HG02885 (cell line): ENCODE data around the gene PLAGL2.
"Not testable (repeated sequence)": the region's sequence is repeated elsewhere in the genome, so short reads cannot be mapped to it uniquely, and the experiment has no call there.

Source experiments
- ATAC-seq: cut with Tn5 transposase; IDR thresholded peaks from one replicate; pipeline ENCODE4 v1.9.1; 2021; ENCODE audit warnings: mild to moderate bottlenecking; ENCODE audit not compliant: unreplicated experiment, poor library complexity

The PLAGL2 gene

GRCh38 chr20:32207626-32208498 is at the start of gene PLAGL2, which contains the start of gene POFUT1:
Gene PLAGL2 (minus strand): TSS chr20:32207743. CDS start chr20:32202178, 5,565 bp downstream.
Gene POFUT1 (plus strand): TSS chr20:32207880. CDS start chr20:32207942, 62 bp downstream.
- ATAC-seq = peak; percentile 89

DNA sequence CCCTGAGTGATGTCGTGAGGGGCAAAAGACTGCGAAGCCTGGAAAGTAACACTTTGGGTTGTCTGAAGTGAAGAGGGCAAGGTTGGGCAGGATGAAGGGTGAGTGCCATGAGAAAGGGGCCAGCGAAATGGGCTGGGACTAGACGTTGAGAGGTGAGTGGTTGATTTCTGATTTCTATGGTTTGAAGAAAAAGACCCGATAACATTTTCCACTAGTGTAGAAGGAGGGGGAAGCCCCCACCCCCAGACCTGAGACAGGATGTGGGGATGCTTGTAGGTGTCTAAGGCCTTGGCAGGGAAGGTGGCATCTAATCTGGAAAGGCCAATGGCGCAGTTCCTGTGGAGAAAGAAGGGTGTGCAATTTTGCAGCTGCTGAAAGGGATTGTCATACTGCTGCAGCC is 44.6 kb upstream of the PLAGL2 start:
- ATAC-seq = no peak

DNA sequence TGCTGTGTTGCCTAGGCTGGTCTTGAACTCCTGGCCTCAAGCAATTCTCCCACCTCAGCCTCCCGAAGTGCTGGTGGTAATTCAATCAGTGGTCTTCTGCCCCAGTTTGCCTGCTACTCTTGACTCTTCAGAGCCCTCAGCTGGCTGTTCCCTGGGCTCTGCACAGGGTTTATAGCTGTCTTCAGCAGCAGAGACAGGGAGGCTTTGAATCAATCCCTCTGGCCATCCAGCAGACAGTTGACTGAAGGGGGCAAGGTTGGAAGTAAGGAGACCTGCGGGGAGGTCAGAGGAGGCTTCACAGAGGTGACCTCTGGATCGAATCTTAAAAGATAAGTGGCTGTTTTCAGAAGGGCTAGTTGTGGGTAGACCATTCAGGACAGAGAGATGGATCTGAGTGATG is 43.9 kb upstream of the PLAGL2 start:
- ATAC-seq = no peak

GRCh38 chr20:32249030-32249738 is 41.6 kb upstream of the PLAGL2 start:
- no peak for ATAC-seq

DNA sequence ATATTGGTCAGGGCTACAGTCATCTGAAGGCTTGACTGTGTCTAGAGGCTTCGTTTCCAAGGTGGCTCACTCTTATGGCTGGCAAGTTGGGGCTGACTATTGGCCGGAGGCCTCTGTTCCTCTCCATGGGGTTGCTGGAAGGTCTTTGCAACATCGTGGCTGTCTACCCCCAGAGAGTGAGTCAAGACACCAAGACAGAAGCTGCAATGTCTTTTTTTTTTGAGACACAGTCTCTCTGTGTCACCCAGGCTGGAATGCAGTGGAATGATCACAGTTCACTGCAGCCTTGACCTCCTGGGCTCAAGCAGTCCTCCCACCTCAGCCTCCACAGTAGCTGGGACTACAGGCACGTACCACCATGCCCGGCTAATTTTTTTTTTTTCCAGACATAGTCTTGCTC is 40.5 kb upstream of the PLAGL2 start:
- no peak for ATAC-seq

GRCh38 chr20:32246208-32246607 is 38.7 kb upstream of the PLAGL2 start:
- ATAC-seq = not testable (repeated sequence)

GRCh38 chr20:32244959-32245358 is 37.4 kb upstream of the PLAGL2 start:
- ATAC-seq = no peak

DNA sequence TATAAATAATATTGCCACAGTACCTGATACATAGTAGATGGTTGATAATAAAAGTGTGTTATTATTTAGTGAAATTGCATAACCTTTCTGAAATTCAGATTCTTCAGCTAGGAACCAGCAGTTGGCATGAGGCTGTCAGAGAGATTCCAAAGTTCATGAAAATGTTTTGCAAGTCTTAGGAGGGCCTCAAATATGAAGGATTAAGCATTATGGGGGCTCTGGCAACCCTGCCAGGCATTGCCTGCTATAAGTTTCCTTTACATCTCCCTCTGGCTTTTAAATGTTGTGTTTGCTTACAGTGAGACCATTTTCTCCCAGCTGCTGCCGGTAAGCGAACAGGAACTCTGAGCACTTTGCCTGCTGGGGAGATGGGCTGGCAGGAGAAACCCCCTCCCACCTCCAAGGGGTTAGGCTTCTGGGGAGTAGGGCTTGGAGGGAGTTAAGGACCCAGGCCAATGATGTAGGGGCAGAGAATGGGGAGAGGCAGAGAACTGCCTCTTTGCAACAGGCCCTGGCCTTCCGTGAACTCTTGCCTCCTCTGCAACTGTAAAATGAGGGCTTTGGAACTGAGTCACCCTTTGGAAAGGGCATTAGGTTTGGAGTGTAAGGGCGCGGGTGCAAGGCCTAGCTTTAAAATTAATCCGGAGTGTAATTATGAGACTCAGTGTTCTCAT is 36.7 kb upstream of the PLAGL2 start:
- no peak for ATAC-seq

DNA sequence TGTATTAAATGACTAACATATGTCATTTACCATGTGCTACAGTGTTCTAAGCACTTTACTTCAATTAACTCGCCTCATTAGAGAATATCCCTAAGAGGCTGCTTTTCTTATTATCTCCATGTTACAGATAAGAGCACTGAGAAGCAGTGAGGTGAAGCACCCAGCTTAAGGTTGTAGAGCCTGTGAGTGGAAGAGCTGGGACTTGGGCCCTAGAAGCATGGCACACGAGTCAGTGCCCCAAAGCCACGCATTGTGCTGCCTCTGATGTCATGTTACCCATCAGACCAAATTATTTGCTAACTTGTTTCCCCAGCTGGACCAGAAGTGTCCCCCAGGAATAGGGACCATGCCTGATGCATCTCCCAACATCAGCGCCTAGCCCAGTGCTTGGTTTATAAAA is 34.3 kb upstream of the PLAGL2 start:
- ATAC-seq = no peak

DNA sequence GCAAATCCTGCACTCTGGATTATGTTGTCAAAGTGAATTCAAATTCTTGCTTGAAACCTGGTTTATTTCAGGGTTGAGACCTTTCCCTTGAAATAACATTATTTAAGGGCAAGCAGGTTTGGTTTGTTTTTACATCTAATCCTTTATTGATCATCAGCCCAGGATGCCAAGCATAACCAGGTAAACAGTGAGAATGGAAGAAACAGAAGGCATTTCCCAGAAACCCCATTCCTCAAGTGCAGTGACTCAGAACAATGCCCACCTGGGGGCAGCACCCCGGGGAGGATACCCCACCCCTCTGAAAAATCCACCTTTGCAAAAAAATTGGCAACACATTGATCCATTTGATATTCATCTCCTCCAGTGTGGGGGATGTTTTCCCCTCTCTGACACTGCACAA is 32.7 kb upstream of the PLAGL2 start:
- no peak for ATAC-seq

- ATAC-seq = no peak
Observed at GRCh38 chr20:32238483-32239425, 31.2 kb upstream of the PLAGL2 start.

DNA sequence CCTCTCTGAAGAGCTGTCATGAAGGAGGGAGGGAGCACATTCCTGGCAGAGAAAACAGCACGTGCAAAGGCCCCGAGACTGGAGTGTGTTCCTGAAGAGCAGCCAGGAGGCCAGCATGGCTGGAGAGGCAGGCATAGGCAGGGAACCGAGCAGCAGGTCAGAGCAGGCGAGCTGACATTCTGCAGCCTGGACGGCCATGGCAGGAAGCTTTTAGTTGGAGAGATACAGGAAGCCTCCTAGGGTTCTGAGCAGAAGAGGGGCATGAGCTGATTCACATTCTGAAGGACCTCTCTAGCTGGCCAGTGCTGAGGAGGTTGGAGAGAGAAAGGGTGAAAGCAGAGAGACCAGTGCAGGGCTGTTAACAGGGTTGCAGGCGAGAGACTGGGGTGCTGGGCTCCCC is 29.9 kb upstream of the PLAGL2 start:
- no peak for ATAC-seq

DNA sequence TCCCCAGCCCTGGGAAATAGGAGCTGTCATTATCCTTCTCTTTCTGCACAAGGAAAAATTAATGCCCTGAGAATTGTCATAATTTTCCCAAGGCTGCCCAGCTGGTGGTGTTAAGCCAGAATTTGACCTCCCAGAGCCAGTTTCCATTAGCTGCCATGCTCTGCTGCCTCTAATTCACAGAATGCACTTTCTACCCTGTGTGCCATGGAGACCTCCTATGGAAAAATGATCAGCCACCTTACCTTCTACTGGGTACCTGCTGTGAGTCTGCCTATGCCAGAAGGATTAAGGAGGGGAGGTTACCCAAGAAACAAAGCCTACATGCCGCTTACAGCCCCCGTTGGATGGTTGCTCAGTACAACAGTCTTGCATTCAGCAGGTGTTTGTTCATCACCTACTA is 29.3 kb upstream of the PLAGL2 start:
- ATAC-seq = no peak

- no peak for ATAC-seq
Observed at GRCh38 chr20:32236048-32236533, 28.5 kb upstream of the PLAGL2 start.

DNA sequence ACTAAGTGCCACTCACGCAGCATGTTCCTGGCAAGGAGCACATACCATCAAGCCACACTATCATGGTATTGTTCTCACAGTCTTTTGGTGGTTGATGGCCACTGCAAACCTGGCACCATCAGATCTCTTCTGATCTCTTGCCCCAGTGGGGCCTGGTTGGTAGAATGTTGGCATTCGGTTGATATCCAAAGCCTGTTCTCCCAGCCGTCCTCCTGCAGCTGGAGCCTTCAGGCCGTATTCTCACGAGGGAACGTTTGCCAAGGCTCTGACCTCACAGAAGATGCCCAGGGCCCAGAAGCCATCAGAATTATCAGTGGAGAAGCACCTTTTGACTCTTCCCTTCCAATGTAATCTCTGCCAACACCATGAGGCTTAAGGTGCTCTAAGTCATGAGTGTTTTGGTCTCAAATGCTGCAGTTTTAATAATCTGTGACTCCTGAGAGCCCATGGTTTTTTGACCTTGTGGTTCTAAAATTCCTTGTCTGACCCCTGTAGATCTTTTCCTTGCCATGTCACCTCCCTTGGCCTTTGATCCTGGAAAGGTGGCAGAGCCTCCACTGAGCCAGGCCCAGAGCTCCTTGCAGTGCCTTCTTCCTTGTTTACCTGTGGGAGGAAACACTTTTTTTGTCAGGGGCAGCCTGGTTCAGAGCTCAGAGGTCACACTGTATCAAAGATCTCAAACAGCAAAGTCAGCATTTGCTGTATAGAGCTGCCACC is 27.9 kb upstream of the PLAGL2 start:
- no peak for ATAC-seq

DNA sequence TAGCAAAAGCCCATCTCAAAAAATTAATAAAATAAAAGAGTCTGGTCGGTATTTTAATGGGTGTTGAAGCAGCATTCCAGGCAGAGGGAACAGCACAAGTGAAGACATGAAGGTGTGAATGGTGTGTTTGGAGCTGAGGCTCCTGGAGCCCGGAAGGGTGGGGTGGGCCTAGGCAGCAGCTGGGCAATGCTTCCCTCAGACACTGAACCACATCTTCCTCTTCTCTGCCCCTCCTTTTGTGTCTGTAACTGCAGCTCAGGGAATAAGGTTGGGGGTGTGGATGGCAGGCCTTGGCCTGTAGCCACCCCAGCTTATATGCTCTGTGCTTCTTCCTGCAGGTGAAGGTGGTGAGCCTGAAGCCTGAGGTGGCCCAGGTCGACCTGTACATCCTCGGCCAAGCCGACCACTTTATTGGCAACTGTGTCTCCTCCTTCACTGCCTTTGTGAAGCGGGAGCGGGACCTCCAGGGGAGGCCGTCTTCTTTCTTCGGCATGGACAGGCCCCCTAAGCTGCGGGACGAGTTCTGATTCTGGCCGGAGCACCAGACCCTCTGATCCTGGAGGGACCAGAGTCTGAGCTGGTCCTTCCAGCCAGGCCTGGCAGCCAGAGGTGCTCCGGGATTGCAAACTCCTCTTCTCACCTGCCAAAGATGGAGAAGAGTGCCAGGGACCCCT is 26.7 kb upstream of the PLAGL2 start:
- no peak for ATAC-seq

DNA sequence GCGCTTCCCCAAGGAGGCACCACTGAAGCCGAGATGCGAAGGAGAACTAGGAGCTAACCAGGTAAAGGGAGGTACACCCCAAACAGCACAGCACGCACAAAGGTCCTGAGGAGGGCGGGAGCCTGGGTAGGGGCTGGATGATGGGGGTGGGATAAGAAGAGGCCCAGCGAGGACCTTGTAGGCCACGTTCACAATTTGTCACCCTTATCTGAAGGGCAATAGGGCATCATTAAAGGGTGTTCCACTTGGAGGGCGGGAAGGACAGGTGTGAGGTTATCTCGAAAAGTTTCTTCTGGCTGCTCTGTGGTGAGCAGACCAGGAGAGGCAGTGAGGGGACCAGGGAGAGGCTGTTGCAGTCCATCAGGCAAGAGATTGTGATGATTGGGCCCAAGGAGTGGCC is 25.7 kb upstream of the PLAGL2 start:
- no peak for ATAC-seq

GRCh38 chr20:32232326-32232886 is 24.9 kb upstream of the PLAGL2 start:
- ATAC-seq = no peak
